ENCODE results near the gene ANXA6.

The ANXA6 gene

GRCh38 chr5:151076616-151077015 lies 81.0 kb downstream of the ANXA6 start:
- Mint-ChIP-seq H3K4me3 (no peak overlapping the region), H3K27me3 (ENCODE audit: low read depth, poor library complexity) (no peaks in the 10 kb centered on the region), H3K36me3 (ENCODE audit: low read depth) (peaks cover 15% of the 10 kb centered on the region), H3K27ac (peak overlapping the region; percentile 47), H3K9me3 (no peaks in the 10 kb centered on the region), H3K4me1 (peaks cover 34% of the 10 kb centered on the region)
- no peak for TF ChIP-seq CTCF (IDR thresholded peaks at IDR 0.05)
- no peak for DNase-seq

- Mint-ChIP-seq H3K4me1 (peaks cover 34% of the 10 kb centered on the region), H3K27ac (no peak overlapping the region), H3K36me3 (ENCODE audit: low read depth) (peaks cover 15% of the 10 kb centered on the region), H3K27me3 (ENCODE audit: low read depth, poor library complexity) (no peaks in the 10 kb centered on the region), H3K4me3 (no peak overlapping the region), H3K9me3 (no peaks in the 10 kb centered on the region)
- TF ChIP-seq CTCF (IDR thresholded peaks at IDR 0.05) = no peak
- DNase-seq = no peak
Observed at GRCh38 chr5:151075698-151076331, 81.8 kb downstream of the ANXA6 start.

- DNase-seq = no peak
- Mint-ChIP-seq H3K4me3 (no peak overlapping the region), H3K27ac (no peak overlapping the region), H3K4me1 (peaks cover 29% of the 10 kb centered on the region), H3K9me3 (no peaks in the 10 kb centered on the region), H3K36me3 (ENCODE audit: low read depth) (peaks cover 15% of the 10 kb centered on the region), H3K27me3 (ENCODE audit: low read depth, poor library complexity) (no peaks in the 10 kb centered on the region)
- TF ChIP-seq CTCF (IDR thresholded peaks at IDR 0.05) = no peak
Observed at GRCh38 chr5:151074557-151074956, 83.0 kb downstream of the ANXA6 start.

- peaks cover 30% of the 10 kb centered on the region for H3K4me1 Mint-ChIP-seq
- DNase-seq = no peak
- no peaks in the 10 kb centered on the region for H3K9me3 Mint-ChIP-seq
- H3K27me3 Mint-ChIP-seq (ENCODE audit: low read depth, poor library complexity) = no peaks in the 10 kb centered on the region
- no peak overlapping the region for H3K4me3 Mint-ChIP-seq
- no peak overlapping the region for H3K27ac Mint-ChIP-seq
- TF ChIP-seq CTCF (IDR thresholded peaks at IDR 0.05) = no peak
- H3K36me3 Mint-ChIP-seq (ENCODE audit: low read depth) = peaks cover 13% of the 10 kb centered on the region
Observed at GRCh38 chr5:151073280-151073679, 84.3 kb downstream of the ANXA6 start.

- Mint-ChIP-seq H3K9me3 (no peaks in the 10 kb centered on the region), H3K4me1 (peaks cover 33% of the 10 kb centered on the region), H3K27ac (no peak overlapping the region), H3K4me3 (no peak overlapping the region), H3K36me3 (ENCODE audit: low read depth) (peaks cover 11% of the 10 kb centered on the region), H3K27me3 (ENCODE audit: low read depth, poor library complexity) (no peaks in the 10 kb centered on the region)
- DNase-seq = no peak
- TF ChIP-seq CTCF (IDR thresholded peaks at IDR 0.05) = no peak
Observed at GRCh38 chr5:151072630-151073025, 85.0 kb downstream of the ANXA6 start.
